ENCODE measurements around the gene TRPM8.

DNA sequence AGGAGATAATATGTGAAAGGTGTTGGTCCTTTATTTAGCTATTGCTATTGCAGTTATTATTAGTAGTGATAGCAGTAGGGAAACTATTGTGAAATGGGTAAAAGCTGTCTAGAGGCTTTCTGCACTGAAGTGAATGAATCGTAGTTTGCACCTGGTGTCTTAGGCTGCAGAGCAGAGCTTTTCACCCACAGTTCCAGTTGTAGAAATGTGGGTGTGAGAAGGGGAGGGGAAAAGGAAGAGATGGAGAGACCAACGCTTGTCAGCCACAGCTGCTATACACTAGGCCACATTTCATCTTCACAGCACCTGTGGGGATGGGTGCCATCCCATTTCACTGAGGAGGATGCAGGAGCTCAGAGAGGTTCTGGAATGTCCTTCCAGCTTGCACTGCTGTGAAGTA is 50.0 kb downstream of the TRPM8 start:
- TF ChIP-seq, protein P1, sequence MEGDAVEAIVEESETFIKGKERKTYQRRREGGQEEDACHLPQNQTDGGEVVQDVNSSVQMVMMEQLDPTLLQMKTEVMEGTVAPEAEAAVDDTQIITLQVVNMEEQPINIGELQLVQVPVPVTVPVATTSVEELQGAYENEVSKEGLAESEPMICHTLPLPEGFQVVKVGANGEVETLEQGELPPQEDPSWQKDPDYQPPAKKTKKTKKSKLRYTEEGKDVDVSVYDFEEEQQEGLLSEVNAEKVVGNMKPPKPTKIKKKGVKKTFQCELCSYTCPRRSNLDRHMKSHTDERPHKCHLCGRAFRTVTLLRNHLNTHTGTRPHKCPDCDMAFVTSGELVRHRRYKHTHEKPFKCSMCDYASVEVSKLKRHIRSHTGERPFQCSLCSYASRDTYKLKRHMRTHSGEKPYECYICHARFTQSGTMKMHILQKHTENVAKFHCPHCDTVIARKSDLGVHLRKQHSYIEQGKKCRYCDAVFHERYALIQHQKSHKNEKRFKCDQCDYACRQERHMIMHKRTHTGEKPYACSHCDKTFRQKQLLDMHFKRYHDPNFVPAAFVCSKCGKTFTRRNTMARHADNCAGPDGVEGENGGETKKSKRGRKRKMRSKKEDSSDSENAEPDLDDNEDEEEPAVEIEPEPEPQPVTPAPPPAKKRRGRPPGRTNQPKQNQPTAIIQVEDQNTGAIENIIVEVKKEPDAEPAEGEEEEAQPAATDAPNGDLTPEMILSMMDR (IDR thresholded peaks at IDR 0.05): no peak
- TF ChIP-seq POLR2A (IDR thresholded peaks at IDR 0.05): no peak
- no peak for TF ChIP-seq EP300 (IDR thresholded peaks at IDR 0.05)

All from ovary (tissue), 3 donors.